AG04449 (cell line): ENCODE results near the gene ST3GAL4.
"Not testable (repeated sequence)": the region's sequence is repeated elsewhere in the genome, so short reads cannot be mapped to it uniquely, and the experiment has no call there.

Experiments used
- CTCF ChIA-PET: fragments of 350-600 bp; formaldehyde crosslinking; extraction: SDS; loops from one replicate; lab custom pipeline; 2021; ENCODE audit warnings: antibody characterized with exemption; lab: Yijun Ruan, JAX
- POLR2A ChIA-PET: fragments of 400-600, 350-600 bp; formaldehyde crosslinking; extraction: SDS; loops from one replicate; lab custom pipeline; 2020; ENCODE audit warnings: antibody characterized with exemption, inconsistent platforms; lab: Yijun Ruan, JAX
- DNase-seq: peaks from one replicate; pipeline ENCODE4 v3.0.0-alpha.2; 2010; ENCODE audit warnings: low read depth, low spot score
- H3K4me3 ChIP-seq: 2 replicates; pipeline ENCODE4 v1.5.1; 2011; ENCODE audit warnings: low read depth, mild to moderate bottlenecking, control low read depth, low read length
- TF ChIP-seq, protein P1 (sequence below): IDR thresholded peaks from one replicate; pipeline ENCODE4 v1.5.1; 2011; ENCODE audit warnings: mild to moderate bottlenecking, moderate library complexity, low read length, control low read depth, inconsistent platforms; ENCODE audit not compliant: insufficient read depth; ENCODE audit errors: missing control alignments

The ST3GAL4 gene, protein sequence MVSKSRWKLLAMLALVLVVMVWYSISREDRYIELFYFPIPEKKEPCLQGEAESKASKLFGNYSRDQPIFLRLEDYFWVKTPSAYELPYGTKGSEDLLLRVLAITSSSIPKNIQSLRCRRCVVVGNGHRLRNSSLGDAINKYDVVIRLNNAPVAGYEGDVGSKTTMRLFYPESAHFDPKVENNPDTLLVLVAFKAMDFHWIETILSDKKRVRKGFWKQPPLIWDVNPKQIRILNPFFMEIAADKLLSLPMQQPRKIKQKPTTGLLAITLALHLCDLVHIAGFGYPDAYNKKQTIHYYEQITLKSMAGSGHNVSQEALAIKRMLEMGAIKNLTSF

DNA sequence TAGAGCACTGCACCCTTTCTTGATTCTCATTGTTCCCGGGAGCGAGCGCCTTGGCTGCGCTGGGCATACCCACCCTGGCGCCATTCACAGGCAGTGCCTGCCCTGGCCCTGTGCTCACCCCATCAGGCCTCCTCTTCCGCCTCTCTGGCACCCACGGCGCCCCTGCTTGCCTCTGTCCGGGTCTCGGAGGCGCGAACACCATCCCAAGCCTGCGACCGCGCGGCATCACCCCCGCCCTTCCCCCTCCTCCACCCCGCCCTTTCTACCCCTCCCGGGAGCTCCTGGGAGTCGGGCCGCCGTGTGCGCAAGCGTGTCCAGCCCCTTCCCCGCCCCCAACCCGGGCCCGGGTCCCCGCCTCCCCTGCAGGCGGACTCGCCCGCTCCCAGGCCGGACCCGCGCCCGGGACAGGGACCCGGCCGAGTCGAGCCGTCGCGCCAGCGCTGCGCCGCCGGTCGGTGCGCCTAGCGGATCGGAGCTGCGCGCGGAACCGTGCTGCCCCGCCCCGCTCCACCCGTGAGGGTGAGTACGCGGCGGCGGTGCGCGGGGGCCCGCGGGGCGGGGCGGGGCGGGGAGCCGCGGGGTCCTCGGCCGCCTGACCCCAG lies at the start of gene ST3GAL4:
TSS of gene ST3GAL4 (plus strand) at position 363 of the 602 bp plus-strand sequence. CDS start 50,470 bp downstream, outside the sequence.
- ChIA-PET CTCF (interaction anchor here (1.0 to 8.1 kb wide), 4 partner anchors 14 to 48 kb away, joined by 3 to 47 read pairs (median 10); no protein-coding TSS in a partner anchor), POLR2A (interaction anchor here (0.7 to 2.8 kb wide), 5 partner anchors 13 to 49 kb away, joined by 3 to 16 read pairs (median 3); no protein-coding TSS in a partner anchor)
- TF ChIP-seq, protein P1, sequence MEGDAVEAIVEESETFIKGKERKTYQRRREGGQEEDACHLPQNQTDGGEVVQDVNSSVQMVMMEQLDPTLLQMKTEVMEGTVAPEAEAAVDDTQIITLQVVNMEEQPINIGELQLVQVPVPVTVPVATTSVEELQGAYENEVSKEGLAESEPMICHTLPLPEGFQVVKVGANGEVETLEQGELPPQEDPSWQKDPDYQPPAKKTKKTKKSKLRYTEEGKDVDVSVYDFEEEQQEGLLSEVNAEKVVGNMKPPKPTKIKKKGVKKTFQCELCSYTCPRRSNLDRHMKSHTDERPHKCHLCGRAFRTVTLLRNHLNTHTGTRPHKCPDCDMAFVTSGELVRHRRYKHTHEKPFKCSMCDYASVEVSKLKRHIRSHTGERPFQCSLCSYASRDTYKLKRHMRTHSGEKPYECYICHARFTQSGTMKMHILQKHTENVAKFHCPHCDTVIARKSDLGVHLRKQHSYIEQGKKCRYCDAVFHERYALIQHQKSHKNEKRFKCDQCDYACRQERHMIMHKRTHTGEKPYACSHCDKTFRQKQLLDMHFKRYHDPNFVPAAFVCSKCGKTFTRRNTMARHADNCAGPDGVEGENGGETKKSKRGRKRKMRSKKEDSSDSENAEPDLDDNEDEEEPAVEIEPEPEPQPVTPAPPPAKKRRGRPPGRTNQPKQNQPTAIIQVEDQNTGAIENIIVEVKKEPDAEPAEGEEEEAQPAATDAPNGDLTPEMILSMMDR, result no peak
- H3K4me3 ChIP-seq, result peak within 1 kb of the TSS; percentile 86
- DNase-seq, result no peak

DNA sequence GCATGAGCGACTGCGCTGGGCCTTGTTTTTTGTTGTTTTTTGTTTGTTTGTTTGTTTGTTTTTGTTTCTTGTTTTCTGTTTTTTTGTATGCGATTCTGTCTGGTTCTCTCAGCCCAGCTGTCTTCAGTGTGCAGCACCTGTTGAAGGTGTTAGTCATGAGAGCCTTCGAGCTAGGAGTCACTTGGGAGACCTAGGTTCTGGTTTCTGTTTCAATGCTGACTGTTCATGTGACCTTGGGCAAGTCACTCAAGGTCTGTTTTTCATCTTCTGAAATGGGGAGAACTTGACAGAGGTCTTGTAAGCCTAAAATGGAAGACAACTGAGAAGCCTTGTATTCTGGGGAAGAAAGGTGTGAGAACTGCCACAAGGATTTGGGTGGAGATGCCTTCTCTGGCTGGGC lies 49.8 kb upstream of the ST3GAL4 start:
- ChIA-PET POLR2A (no interaction called here), CTCF (interaction anchor here (1.1 to 10.0 kb wide), 6 partner anchors 9 to 302 kb away, joined by 3 to 260 read pairs (median 4); no protein-coding TSS in a partner anchor)
- DNase-seq, result no peak
- no peak overlapping the region for H3K4me3 ChIP-seq
- TF ChIP-seq, protein P1, result no peak

DNA sequence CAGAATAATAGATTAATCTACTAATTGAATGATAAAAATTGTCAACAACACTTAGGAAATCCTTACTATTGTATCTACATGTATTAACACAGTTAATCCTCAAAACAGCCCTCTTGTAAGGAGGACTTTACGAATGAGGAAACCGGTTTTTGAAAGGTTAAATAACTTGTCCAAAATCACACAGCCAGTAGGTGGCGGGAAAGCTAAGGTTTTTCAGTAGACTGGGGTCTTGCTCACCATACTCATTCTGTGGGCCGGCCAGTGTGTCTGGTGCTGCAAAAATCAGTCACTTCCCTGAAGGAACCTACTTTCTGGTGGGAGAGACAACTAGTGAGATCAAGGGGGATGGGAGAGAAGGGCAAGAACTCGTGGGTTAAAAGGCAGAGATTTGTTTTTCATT lies 47.8 kb upstream of the ST3GAL4 start:
- H3K4me3 ChIP-seq, result no peak overlapping the region
- POLR2A ChIA-PET, result no interaction called here
- CTCF ChIA-PET, result interaction anchor here (0.7 to 10.0 kb wide), 14 partner anchors 8 to 176 kb away, joined by 3 to 260 read pairs (median 4); partner anchors contain the start of gene ST3GAL4
- TF ChIP-seq, protein P1, result peak; percentile 54
- no peak for DNase-seq

DNA sequence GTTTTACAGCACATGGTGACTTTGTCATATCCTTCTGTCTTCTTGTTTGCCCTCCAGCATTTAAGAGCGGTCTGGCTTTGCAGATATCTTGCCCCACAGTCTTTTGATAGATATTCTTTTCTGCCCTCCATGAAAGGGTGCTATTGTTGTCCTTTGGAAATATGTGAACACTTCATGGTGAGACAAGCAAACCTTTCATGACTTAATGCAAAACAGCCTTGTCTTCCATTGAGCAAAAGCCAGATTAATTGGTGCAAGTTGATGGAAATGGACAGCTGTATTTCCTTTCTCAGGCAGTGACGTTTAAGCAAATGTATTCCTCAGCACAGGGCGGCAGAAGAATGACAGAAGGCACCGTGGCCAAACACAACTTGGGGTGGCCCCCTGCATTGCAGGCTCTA lies 47.2 kb upstream of the ST3GAL4 start:
- ChIA-PET POLR2A (no interaction called here), CTCF (interaction anchor here (0.9 to 10.0 kb wide), 14 partner anchors 8 to 175 kb away, joined by 3 to 260 read pairs (median 4); partner anchors contain the start of gene ST3GAL4)
- TF ChIP-seq, protein P1, result no peak
- no peak overlapping the region for H3K4me3 ChIP-seq
- DNase-seq, result no peak

DNA sequence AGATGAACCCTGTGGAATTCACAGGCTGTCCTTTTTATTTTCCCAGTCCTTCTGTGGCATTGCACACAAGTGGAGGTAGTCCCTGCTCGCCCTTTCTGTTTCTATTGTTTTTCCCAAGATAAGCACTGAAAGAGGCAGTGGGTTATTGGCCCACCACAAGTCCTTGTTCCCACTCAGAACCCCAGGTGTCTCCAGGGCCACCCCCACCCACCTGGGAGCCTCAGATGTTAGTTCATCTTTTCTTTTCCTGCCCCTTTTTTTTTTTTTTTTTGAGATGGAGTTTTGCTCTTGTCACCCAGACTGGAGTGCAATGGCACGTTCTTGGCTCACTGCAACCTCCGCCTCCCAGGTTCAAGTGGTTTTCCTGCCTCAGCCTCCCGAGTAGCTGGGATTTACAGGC lies 46.7 kb upstream of the ST3GAL4 start:
- H3K4me3 ChIP-seq, POLR2A ChIA-PET, DNase-seq: not testable (repeated sequence)
- CTCF ChIA-PET, result interaction anchor here (1.3 to 10.0 kb wide), 9 partner anchors 10 to 175 kb away, joined by 3 to 260 read pairs (median 30); no protein-coding TSS in a partner anchor

DNA sequence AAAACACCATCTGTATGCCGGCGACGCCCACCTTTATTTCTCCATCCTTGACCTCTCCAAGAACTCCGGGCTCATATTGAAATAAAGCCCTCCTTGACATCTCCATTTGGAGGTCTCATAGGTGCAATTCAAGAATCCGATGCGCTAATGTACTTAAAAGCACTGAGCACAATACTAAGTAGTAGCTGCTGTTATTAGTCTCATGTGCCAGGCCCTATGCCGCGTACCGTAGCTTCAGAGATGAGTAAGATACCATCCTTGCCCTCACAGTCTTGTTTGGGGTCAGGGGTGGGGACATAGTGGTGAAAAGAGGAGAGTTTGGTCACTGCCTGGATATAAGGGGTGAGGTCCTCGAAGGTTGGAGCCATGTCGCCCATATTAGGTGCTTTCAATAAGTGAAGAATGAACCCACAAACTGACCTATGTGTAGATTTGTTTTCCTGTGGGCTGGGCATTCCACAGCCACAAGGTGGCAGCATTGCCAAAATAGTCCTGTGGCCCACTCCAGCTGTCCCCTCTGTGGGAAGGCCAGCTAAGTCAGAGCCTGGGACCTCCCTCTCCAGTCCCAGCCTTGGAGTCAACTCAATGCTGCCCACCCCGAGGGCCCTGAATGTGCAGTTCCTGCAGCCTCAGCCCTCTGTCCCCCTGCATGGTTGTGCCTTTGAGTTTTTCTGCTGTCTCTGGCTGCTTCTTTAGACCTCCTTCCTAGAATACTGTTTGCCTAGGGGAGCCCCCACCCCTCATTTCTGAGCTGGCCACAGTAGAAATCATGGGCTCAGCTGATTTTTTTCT lies 45.1 kb upstream of the ST3GAL4 start:
- DNase-seq, result no peak
- TF ChIP-seq, protein P1, result peak; percentile 78
- H3K4me3 ChIP-seq, result no peak overlapping the region
- POLR2A ChIA-PET, result interaction anchor here (0.7 to 0.9 kb wide), 3 partner anchors 8 to 170 kb away, joined by 3 to 4 read pairs (median 3); no protein-coding TSS in a partner anchor
- CTCF ChIA-PET, result interaction anchor here (0.6 to 10.0 kb wide), 60 partner anchors 8 to 1035 kb away, joined by 3 to 260 read pairs (median 4); partner anchors contain the start of gene ST3GAL4
